Islet of Langerhans (tissue), 1 donor: Measurements from ENCODE around the gene TNS3.

Experiments used
- FAIRE-seq: peaks from one replicate; lab custom pipeline; 2011; peaks lifted over from hg19 to GRCh38; lab: Jason Lieb, UNC

Gene TNS3

DNA sequence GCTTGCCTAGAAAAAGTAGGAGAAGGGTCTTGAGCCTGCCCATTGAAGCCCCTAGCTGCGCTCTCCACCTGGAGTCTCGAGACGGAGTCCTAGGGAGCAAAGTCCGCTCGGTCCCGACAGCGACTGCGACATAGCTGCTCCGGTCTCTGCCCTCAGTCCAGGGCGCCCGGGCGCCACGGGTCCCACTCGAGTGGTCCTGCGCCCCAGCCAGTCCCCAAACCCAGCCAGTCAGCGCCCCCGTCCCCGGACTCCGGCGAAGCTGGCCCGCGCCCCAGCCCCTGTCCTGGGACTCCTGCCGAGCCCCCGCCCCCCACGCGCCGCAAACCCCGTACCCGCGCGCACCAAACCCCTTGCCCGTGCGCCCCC is 490 bp downstream of the TNS3 start:
- no peak for FAIRE-seq

DNA sequence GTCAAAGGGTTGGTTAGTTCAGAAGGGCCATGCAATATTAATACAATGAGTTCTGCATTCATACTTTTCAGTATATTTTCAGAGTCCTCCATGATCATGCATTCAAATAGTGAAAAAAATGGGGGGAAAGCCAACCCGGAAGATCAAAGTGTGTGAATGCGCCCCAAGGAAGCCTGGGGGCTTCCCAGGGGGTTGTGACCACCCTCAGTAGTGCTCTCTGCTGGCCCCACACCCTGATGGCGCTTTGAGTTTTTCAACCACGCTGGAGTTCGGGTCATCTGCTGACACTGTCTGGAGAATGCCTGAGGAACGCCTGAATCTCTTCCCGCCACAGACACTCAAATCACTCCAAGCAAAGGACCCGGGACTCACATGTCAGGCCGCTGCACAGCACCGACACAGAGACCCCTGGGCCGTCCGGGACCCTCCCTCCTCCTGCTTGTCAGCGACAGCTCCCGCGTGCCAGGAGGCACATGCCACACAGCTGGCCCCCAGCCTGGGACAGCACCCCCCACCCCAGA is 1.0 kb downstream of the TNS3 start:
- no peak for FAIRE-seq

DNA sequence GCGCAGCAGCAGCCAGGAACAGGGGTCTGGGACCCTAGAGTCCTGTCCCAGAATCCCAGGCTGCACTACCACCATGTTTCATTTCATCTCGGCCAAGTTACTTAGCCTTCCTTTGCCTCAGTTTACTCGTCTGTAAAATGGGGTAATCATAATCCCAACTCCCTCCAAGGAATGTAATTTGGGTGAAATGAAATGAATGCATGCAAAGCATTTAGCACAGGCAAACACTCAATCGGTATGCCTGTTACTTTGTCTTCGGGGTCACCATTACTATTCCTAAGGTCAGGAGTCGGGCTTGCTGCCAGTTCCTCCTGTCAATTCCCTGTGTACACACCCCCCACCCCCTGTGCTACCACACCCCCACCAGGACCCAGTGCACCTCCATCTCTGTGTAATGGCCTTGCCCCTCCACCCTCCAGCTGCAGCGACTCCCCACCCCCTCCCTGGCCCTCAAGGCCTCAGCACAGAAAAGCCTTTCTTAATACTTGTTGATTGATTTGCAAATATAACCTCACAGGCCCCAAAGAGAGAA is 1.7 kb downstream of the TNS3 start:
- no peak for FAIRE-seq

DNA sequence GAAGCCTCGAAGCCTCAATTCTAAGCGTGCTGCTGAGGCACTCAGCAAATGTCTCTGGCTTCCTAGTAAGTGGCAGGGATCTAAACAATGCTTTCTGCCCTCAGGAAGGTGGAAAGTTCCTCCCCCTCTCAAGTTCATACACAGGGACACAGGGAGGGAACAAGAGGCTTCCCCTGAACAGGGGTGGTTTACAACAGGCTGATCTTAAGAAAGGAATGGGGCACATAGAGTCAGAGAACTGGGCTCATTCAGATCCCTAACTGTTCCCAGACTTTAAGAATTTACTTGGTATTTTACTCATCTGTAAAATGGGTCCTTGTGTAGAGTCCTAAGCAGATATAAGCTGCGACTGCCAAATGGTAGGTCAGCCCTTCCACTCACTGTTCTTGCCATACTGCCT is 2.5 kb downstream of the TNS3 start:
- no peak for FAIRE-seq

DNA sequence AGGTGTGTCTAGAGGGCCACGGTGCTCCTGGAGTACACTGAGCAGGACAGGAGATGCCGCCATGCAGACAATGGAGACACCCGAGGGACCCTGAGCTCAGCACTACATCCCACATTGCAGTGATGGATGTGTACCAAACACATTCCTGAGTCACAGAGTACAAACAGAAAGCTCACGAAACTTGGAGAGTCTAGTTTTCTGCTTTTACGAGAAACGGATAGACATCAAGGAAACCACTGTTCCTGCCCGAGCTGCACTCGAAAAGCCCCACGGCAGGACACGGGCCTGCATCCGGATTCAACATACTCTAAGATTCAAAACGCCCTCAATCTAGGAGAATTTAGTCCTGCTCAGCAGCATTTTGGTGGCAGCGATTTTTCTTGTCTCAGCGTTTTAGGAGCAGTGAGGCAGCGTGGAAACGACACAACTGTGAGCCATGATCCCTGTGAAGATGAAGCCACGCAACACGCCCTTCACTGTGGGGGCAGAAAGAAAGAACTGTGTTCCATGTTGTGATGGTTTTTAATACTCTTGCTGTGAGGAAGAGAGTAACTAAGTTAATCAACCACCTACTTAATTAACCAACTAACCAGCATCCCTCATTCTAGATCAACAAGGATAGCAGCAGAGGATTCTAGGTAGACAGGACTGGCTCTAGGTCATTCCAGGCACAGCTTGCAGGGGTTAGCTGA is 3.2 kb downstream of the TNS3 start:
- FAIRE-seq, result no peak

DNA sequence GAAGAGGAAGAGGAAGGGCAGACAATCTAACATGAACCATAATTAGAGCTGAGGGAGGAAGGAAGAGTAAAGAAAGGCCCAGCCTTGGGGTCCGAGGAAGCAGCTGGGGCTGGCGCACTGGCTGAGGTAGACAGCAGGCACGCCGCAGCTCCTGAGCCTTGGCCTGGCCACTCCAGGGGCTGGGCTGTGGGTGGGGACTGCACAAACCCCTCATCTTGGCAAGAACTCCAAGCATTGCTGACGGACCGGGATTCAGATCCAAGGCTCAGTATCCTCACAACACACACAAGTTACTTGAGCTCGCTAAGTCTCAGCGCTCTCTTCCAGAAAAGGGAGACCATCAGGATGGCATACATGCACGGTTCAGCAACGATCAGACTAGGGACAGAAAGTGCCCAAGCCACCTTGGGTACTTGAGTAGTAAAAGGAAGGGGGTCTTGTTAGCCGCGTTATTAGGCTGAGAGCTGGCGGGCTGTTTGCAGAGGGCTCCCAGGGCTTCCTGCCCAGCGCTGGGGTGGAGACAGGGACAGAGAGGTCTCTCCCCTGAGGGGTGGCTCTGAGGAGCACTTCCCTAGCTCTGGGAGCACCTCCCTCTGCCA is 4.5 kb downstream of the TNS3 start:
- FAIRE-seq, result no peak

DNA sequence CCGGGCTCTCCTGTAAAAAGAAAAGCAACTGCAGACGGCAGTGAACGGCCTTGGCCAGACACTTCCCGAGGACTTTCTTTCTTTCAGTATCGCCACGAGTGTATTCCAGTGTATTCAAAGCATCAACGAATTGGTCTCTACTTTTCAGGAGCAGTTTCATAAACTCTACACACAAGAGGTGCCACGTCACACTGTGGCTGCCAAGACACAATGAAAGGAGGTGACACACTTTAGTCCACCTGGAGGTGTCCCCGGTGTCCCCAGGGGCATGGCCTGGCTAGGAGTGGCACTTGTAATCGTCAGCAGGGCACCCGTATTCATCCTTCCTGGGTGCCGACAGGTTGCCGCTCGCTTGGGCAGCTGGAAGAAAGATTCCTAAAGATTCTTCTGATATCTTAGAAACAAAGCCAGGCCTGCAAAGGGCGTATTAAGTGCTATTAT is 5.0 kb downstream of the TNS3 start:
- FAIRE-seq, result no peak

DNA sequence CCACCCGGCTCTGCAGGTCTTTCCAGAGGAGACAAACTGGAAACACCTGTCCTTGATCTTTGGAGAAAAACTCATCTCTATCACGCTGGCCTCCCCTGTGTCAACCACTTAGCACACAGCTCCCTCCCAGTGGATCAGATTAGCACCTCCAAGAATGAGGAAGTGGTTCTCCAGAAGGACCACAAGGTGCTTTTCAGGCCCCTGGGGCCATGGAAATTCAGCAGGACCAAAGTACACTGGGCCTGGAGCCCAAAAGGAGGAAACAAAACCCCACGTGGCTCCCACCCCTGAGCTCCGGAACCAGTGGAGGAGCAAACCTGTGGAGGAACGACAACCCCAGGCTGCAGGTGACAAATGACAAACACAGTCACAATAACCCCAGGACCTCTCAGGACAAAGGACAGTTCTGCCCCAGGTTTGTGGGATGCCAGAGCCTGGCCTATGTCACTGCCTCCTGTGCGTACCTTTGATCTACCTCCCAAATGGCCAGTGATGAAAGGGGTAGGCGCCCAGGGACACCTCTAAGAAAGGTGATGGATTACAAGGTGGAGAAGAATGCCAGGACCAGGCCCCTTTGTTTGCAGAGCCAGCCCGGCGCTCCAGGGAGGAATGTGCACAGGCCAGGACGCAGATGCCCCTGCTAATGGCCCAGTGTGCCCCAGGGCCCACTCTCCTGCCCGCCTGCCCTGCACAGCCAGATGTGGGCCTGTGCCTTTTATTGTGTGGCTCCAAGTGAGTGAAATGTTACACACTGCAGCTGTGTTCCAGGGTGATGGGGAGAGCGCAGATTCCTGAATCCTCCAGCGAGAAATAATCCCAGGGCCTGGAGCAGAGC is 5.7 kb downstream of the TNS3 start:
- no peak for FAIRE-seq

DNA sequence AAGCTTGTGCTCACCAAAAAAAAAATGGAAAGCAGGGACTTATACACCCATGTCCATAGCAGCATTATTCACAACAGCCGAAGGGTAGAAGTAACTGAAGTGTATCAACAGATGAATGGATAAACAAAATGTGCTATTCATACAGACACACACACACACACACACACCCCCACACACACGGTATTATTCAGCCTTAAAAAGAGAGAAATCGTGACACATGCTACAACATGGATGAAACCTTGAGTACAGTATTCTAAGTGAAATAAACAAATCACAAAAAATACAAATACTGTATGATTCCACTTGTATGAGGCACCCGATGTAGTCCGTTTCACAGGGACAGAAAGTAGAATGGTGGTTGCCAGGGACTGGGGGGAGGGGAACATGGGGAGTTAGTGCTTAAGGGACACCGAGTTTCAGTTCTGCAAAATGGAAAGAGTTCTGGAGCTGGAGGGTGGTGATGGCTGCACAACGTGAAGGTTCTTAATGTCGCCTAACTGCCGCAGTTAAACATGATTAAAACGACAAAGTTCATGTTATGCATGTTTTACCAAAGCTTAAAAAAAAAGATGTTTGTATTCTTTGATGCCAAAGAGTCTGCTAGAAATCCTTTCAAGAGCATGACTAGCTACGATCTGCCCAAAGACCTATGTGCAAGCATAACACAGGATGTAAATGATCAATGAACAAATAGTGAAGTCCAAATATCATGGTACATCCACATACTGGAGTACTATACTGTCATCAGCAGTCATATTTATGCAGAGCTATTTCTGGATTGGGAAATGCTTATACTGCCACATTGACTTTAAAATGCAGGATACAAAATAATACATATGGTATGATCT is 7.2 kb downstream of the TNS3 start:
- no peak for FAIRE-seq

DNA sequence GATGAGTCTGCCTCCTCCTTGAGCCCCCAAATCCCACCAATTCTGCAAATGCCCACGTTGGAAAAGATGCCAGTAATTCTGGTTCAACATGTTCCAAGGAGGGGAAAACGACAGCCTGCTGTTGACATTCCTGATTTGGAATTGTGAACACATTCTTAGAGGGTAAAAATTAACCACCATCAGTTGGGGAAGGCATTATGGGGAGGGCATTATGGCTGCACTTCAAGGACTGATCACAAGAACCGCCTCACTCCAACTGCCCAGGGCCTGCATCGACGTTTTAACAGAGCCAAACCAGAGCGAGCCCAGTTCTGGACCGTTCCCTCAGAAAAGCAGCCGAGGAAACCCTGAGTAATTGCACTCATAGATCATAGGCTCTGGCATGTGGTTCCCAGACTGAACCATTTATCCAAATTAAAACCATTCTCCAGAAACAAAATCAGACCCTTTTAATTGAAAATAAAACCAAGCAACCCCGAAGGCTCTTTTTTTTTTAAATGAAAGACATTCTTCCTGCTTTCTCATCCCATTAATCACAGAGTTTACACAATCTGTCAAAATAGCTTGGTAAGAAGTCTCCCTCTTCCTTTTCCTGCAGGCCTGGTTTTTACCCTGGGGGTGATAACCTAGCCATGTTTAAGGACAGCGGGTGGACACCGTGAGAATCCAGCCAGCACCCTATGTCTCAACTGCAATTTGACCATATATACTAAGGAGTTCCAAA is 8.0 kb downstream of the TNS3 start:
- peak; percentile 21 for FAIRE-seq

DNA sequence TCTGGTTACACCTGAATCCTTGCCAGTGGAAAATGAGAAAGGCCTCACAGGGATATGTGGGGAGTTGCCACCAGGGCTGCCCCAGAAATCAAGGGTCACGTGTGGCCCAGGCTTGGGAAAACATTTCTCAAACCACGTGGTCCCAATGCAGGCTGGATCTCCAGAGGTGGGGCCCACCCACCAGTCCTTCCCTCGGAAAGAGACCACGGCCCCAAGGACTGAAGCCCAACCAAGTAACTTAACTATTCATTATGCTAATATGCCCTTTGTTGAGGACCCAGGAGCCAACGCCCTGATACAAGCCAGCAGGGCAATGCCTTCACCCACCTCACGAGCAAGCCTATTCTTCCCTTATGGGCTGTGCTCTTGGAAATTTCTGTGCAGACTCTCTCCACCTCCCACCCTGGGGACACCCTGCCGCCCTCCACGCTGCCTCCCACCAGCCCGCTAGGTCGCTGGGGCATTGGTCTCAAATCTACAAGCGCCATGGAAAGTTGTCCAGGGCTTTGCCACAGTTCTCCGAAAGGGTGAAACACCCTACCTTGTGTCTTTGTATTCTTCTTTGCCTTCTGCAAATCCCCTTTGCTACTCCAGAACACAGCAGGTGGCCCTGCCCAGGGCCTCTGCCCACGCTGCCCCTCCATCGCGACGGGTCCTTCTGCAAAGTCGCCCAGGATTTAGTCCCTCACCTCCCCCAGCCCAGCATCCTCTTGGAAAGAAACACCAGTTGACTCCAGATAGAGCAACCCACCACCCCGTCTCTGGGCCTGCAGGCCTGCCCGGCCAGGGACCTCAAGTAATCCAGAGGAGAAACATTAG is 8.8 kb downstream of the TNS3 start:
- no peak for FAIRE-seq

DNA sequence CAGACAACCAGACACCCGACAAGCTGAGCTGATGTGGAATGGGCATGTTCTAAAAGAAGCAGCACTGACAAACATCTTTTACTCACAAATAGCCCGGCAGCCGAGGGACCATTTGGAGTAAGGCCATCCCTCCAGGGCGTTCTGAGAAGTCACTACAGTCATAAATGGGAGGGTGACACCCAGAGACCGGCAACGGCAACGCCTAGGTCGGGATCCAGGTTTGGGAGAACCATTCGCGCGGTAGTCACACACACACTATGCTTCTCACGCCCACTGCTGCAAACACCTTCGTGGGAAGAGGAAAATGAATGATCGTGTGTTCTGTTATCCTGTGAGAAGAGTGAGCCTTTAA is 9.8 kb downstream of the TNS3 start:
- FAIRE-seq, result no peak

DNA sequence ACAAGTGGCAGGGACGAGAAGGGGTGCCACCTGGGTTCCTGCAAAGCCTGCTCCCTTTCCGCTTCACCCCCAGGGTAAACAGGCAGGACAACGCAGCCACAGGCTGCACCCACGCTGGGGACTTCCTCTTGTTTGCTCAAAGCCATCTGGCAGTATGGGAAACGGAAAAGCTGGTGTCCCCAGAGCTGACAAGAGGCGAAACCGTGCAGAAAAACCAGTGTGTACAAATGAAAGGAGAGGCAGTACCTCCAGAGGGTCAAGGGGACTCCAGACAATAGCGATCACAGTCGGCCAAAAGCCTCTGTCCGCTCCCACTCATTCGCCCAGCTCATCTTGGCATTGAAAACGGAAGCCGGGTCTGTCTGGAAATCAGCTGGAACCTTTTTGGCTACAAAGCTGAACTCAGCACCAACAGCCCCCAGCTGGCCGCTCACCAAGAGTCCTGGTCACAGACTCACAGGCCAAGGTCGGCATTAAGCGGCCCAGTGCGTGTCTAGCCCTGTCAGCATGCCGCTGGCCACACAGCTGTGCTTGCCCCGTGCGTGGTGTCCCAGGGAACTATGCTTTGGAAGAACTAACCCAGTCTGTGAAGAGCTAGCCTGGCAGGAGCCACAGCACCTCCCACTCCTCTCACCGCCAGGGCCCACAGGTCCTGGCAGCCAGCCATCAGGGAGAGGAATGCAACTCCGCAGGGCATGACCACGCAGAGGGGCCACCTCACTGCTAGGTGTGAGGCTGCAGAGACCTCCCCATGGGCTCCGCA is 10.4 kb downstream of the TNS3 start:
- FAIRE-seq, result peak; percentile 30

DNA sequence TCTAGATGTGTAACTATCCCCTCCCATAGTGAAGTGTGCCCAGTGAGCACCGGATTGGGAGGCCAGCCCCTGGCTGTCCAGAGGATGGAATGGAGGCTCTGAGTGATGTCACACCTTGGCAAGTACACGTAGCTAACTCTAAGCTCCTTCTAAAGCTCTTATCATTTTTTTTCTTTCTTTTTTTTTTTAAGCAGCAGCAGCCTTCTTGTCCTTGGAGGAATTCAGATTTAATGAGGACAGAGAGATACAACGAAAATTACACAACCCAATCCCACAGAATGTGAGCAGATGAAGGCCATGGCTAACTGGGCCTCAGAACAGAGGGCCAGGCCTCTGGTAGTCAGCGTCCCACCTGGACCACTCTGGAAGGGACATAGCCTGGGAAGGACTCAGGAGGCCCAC is 11.3 kb downstream of the TNS3 start:
- no peak for FAIRE-seq

DNA sequence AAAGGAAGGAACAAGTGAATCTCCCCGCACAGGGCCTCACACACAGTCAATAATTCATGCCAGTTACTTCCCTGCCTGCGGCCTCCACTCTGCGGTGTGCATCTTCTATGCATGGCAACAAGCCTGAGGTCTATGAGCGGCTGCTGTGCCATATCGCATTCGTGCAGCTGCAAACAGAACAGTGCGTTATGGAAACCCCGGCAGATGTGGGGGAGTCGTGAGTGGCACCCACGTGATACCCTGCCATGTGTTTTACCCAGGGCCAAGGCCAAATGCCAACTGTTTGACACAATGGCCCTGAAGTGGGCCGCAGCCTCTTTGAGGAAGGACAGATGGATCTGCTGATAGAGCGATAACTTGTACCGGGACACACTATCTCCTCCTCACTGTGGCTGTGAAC is 13.4 kb downstream of the TNS3 start:
- no peak for FAIRE-seq

DNA sequence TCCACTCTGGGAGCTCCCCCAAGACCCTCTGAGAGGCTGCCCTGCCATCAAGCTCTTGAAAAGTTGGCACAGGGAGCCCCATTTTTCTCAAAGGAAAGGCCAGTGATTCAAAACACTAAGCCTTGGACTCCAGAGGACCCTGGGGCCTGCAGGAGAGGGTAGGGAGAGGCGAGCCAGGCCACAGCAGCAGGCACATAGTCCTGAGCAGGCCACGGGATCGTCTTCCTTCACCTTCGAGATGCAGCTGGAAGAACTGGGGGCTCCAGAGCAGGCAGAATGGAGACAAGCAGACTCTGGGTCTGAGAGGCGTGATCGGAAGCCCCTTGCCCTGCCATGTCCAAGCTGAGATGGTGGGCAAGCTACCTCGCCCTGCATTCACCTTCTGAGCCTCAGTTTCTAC is 13.9 kb downstream of the TNS3 start:
- FAIRE-seq, result no peak

DNA sequence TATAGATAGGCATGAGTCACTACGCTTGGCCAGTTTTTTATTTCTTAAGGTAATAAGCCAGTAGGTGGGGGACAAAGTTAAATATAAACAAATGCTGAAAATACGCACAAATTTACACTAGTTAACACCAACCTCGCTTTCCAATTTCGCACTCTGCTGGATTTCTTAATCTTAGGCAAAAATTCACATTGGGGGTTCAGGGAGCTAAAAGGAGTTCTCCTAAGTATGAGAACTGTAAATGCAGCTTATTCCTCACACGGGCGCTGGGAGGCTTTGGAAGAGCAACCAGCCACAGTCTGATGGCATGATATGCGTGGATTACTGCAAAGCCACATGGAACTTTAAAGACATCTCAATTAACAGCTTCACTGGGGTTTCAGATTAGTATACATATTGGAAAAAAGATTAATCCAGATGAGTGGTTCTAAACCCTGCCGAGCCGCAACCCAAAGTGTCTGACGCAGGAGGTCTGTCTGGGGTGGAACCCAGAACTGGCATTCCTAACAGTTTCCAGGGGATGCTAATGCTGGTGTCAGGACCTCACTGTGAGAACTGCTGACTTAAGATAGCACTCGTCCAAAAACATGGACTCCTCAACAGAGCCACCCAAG is 16.2 kb downstream of the TNS3 start:
- FAIRE-seq, result no peak

DNA sequence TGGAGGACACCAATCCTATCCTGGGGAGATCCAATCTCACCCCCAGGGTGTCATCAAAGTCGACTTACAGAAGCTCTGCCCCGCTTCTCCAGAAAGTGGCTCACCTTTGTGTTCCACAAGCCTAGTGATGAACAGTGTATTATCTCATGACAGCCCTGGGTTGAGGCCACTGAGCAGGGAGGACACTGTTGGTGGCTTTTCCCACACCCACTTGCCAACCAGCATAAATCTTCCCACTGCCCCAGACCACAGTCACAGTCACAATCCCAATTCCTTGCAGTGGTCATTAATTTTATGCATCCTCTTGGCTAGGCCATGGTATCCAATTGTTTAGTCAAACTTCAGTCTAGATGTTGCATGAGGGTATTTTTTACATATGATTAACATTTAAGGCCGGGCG is 18.4 kb downstream of the TNS3 start:
- no peak for FAIRE-seq

DNA sequence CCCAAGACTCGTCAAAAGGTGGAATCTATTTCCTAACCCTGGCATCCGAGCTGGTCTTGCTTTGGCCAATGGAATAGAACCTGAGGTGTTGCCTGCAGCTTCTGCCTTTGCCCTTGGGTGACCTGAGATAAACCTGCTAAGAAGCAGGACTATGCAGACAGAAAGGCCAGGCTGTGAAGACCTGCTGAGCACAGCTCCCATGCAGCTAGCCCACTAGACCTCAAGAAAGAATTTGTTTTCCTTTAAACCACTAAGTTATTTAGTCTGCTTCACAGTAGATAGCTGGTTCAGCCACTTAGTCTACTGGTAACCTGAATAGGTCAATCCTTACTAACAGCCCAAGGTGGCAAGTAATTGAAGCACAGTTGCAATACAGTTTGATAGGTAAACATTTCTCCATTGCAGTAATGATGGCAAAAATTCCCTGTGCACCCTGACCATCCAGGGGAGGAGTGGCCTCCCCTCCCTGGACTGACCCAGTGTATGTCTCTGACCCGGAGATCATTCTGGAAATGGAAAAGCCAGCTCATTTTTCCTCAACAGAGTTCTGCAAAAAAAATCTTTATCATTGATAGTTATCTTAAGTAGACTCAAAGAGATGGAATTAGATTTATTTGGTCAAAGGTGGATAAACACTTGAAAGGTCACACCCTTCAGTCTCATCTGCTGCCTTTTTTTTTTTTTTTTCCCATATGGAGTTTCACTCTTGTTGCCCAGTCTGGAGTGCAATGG is 20.0 kb downstream of the TNS3 start:
- FAIRE-seq, result no peak
